Endothelial cell of umbilical vein (primary cell): Measurements from ENCODE around the gene AUTS2. TPM values are rescaled to one million over a fixed set of nuclear protein-coding genes. Genes with fewer than 3 reads are reported as not detected.

ENCODE experiments used
- BruUV-seq: library from RNA; stranded (reverse); fragments of 400-500 nt; replicated peaks from 2 replicates; lab custom pipeline; 2021; lab: Mats Ljungman, UMichigan
- CTCF ChIA-PET: fragments of 300-600, 350-600 bp; sonication (Branson Sonifier 250); formaldehyde crosslinking; loops from one replicate; lab custom pipeline; 2021; ENCODE audit warnings: antibody characterized with exemption, inconsistent platforms; lab: Charles Lee
- POLR2A ChIA-PET: fragments of 300-600, 350-600 bp; sonication (Branson Sonifier 250); formaldehyde crosslinking; loops from one replicate; lab custom pipeline; 2021; ENCODE audit warnings: antibody characterized with exemption, inconsistent platforms; lab: Charles Lee
- DNase-seq: peaks from one replicate; pipeline ENCODE4 v3.0.0-alpha.2; 2011; ENCODE audit warnings: low read depth, low spot score
- FAIRE-seq: peaks from 2 replicates; lab custom pipeline; 2011; peaks lifted over from hg19 to GRCh38; lab: Jason Lieb, UNC
- H2AFZ ChIP-seq: 2 replicates; pipeline ENCODE4 v1.6.0; 2012; ENCODE audit warnings: low read depth, low read length, control low read depth, inconsistent platforms
- H3K27ac ChIP-seq: 2 replicates; pipeline ENCODE4 v1.5.1; 2011; ENCODE audit warnings: low read depth, mild to moderate bottlenecking, control low read depth, low read length, moderate library complexity; ENCODE audit not compliant: insufficient read depth
- H3K27me3 ChIP-seq, 2 experiments: 2 replicates each; pipeline versions ENCODE4 v1.6.0 to v1.6.1; 2011; ENCODE audit warnings: low read length in 2 of 2, mixed read lengths in 1 of 2; ENCODE audit not compliant: control insufficient read depth in 2 of 2, insufficient read depth in 2 of 2
- H3K36me3 ChIP-seq, 2 experiments: 2 replicates in 1 of 2; 3 replicates in 1 of 2; pipeline ENCODE4 v1.5.1; 2011; ENCODE audit warnings: low read length in 2 of 2, mild to moderate bottlenecking in 1 of 2, moderate library complexity in 1 of 2; ENCODE audit not compliant: control insufficient read depth in 2 of 2, insufficient read depth in 2 of 2; ENCODE audit errors: extremely low read depth in 1 of 2
- H3K4me1 ChIP-seq: 3 replicates; pipeline ENCODE4 v1.5.1; 2011; ENCODE audit warnings: mild to moderate bottlenecking, low read length; ENCODE audit not compliant: control insufficient read depth, insufficient read depth; ENCODE audit errors: extremely low read depth
- H3K4me2 ChIP-seq: 2 replicates; pipeline ENCODE4 v1.6.1; 2011; ENCODE audit warnings: low read length, control low read depth, mixed read lengths; ENCODE audit not compliant: insufficient read depth
- H3K4me3 ChIP-seq, 3 experiments: fragments of 200-600 bp in 1 of 3; sonication (generic), shearing (Covaris generic) in 1 of 3; replicated peaks in 1 of 3; 2 replicates each; pipeline ENCODE4 v1.5.1; 2011 to 2016; ENCODE audit warnings: control low read depth in 3 of 3, low read length in 3 of 3, mild to moderate bottlenecking in 2 of 3, inconsistent platforms in 1 of 3, low read depth in 1 of 3, moderate library complexity in 1 of 3; ENCODE audit not compliant: insufficient read depth in 1 of 3
- H3K79me2 ChIP-seq: 2 replicates; pipeline ENCODE4 v1.6.0; 2012; ENCODE audit warnings: low read length, inconsistent platforms; ENCODE audit not compliant: control insufficient read depth, insufficient read depth
- H3K9ac ChIP-seq: replicated peaks from 2 replicates; pipeline ENCODE3; 2011; ENCODE audit warnings: low read length, control low read depth; ENCODE audit not compliant: insufficient read depth; ENCODE audit errors: extremely low read depth
- H3K9me1 ChIP-seq: replicated peaks from 3 replicates; pipeline ENCODE4 v1.6.0; 2011; ENCODE audit warnings: mild to moderate bottlenecking, low read length; ENCODE audit not compliant: control insufficient read depth, insufficient read depth; ENCODE audit errors: extremely low read depth
- H3K9me3 ChIP-seq: replicated peaks from 2 replicates; pipeline ENCODE4 v1.5.1; 2012; ENCODE audit warnings: low read length, inconsistent platforms; ENCODE audit not compliant: control insufficient read depth, insufficient read depth
- H4K20me1 ChIP-seq: replicated peaks from 2 replicates; pipeline ENCODE3; 2011; ENCODE audit warnings: mild to moderate bottlenecking, low read length; ENCODE audit not compliant: control insufficient read depth, insufficient read depth; ENCODE audit errors: extremely low read depth
- CTCF ChIP-seq, 2 donors: IDR thresholded peaks; 1 replicate in 1 of 2; 2 replicates in 1 of 2; pipeline ENCODE4 v1.5.1; 2011; ENCODE audit warnings: low read length in 2 of 2, mild to moderate bottlenecking in 2 of 2, moderate library complexity in 2 of 2, control low read depth in 1 of 2, inconsistent platforms in 1 of 2, low read depth in 1 of 2; ENCODE audit not compliant: insufficient read depth in 1 of 2; ENCODE audit errors: extremely low read depth in 1 of 2
- EZH2 ChIP-seq: IDR thresholded peaks from 2 replicates; pipeline ENCODE4 v1.6.1; 2012; ENCODE audit warnings: borderline replicate concordance, low read depth, mild to moderate bottlenecking, moderate library complexity, low read length, inconsistent platforms; ENCODE audit not compliant: severe bottlenecking
- FOS ChIP-seq: IDR thresholded peaks from 2 replicates; pipeline ENCODE4 v1.6.1; 2011; ENCODE audit warnings: mild to moderate bottlenecking, low read length, moderate library complexity, borderline replicate concordance; ENCODE audit not compliant: insufficient read depth
- GATA2 ChIP-seq: IDR thresholded peaks from 2 replicates; pipeline ENCODE4 v1.7.0; 2011; ENCODE audit warnings: low read depth, mild to moderate bottlenecking, moderate library complexity, mixed read lengths, low read length; ENCODE audit not compliant: insufficient read length, insufficient read depth
- JUN ChIP-seq: IDR thresholded peaks from 2 replicates; pipeline ENCODE4 v1.6.1; 2011; ENCODE audit warnings: borderline replicate concordance, low read depth; ENCODE audit not compliant: insufficient read length, insufficient read depth
- MAX ChIP-seq: IDR thresholded peaks from 2 replicates; pipeline ENCODE4 v1.6.1; 2011; ENCODE audit not compliant: insufficient read depth, insufficient read length
- MYC ChIP-seq: IDR thresholded peaks from one replicate; pipeline ENCODE4 v1.6.1; 2011; ENCODE audit warnings: mild to moderate bottlenecking, low read depth, low read length
- POLR2A ChIP-seq: IDR thresholded peaks from 2 replicates; pipeline ENCODE4 v1.6.1; 2012; ENCODE audit warnings: low read depth, mild to moderate bottlenecking, control low read depth, low read length
- POLR2AphosphoS5 ChIP-seq: IDR thresholded peaks from 2 replicates; pipeline ENCODE4 v1.6.1; 2012; ENCODE audit warnings: low read depth, mild to moderate bottlenecking, control low read depth, low read length, moderate library complexity; ENCODE audit not compliant: insufficient read depth
- dilution Hi-C: fragments of 300-500 bp; cut with MboI; formaldehyde crosslinking; loops from one replicate; pipeline ENCODE4 v1.15.0; 2019; ENCODE audit warnings: low sequenced_read_pairs; ENCODE audit not compliant: extremely low pct_ligation_motif_present
- intact Hi-C: fragments of 100-400 bp; cut with micrococcal nuclease; formaldehyde crosslinking; loops from one replicate; pipeline ENCODE4 v1.10.0; 2022
- polyA plus RNA-seq, 4 experiments: library from polyadenylated mRNA; depleted of rRNA in 3 of 4; stranded (reverse) in 3 of 4; unstranded in 1 of 4; fragments of >200 nt; gene quantifications; 2 replicates each; pipeline versions ENCODE4 v1.2.1 to v1.2.3, GENCODE V29; 2011 to 2012; ENCODE audit warnings: missing spikeins in 1 of 4
- total RNA-seq: library from RNA; stranded (reverse); gene quantifications from 2 replicates; pipeline ENCODE4 v1.2.3, GENCODE V29; 2021

The AUTS2 gene
- total and polyA plus RNA-seq, 2 donors (not counting 3 experiments of a cell fraction or from before 2014, with no cell fraction given) = 0.59 to 8.0 TPM

GRCh38 chr7:69878591-69878990 is 280.3 kb downstream of the AUTS2 start:
- no peak for TF ChIP-seq POLR2A
- no TSS peak for BruUV-seq
- intact Hi-C loops (no loop called here), dilution Hi-C loops (no loop called here)
- FAIRE-seq (no peak), DNase-seq (no peak)
- no peaks in the 10 kb centered on the region for H4K20me1 ChIP-seq
- no peak overlapping the region for H3K4me2 ChIP-seq
- H3K27ac ChIP-seq = no peak overlapping the region
- H3K9ac ChIP-seq = no peak overlapping the region
- POLR2A ChIA-PET = no interaction called here
- CTCF ChIA-PET = no interaction called here
- no peaks in the 10 kb centered on the region for H3K36me3 ChIP-seq
- H2AFZ ChIP-seq = no peak overlapping the region
- H3K9me3 ChIP-seq = no peaks in the 10 kb centered on the region
- no peaks in the 10 kb centered on the region for H3K79me2 ChIP-seq
- H3K9me1 ChIP-seq = no peaks in the 10 kb centered on the region
- no peaks in the 10 kb centered on the region for H3K27me3 ChIP-seq
- H3K4me1 ChIP-seq = no peaks in the 10 kb centered on the region
- H3K4me3 ChIP-seq = no peak overlapping the region

- no peak for TF ChIP-seq POLR2AphosphoS5
- no peak for TF ChIP-seq MAX
- TF ChIP-seq GATA2 = no peak
- no peak for TF ChIP-seq MYC
- no peak for TF ChIP-seq POLR2A
- no peak for TF ChIP-seq JUN
- TF ChIP-seq EZH2 = no peak
- no peak for TF ChIP-seq FOS
- no peak for TF ChIP-seq CTCF (IDR thresholded peaks at IDR 0.05; ENCODE audit: extremely low read depth in 1 of 2, insufficient read depth in 1 of 2, low read depth in 1 of 2, low read length in 2 of 2)
- intact Hi-C loops = no loop called here
- FAIRE-seq = no peak
Observed at GRCh38 chr7:69879989-69880388, 281.7 kb downstream of the AUTS2 start.

More at GRCh38 chr7:69879989-69880388, 281.7 kb downstream of the AUTS2 start:
- H3K9ac ChIP-seq = no peak overlapping the region
- ChIA-PET CTCF (no interaction called here), POLR2A (no interaction called here)
- no peaks in the 10 kb centered on the region for H3K9me1 ChIP-seq
- no peaks in the 10 kb centered on the region for H3K27me3 ChIP-seq
- dilution Hi-C loops = no loop called here
- H4K20me1 ChIP-seq = no peaks in the 10 kb centered on the region
- no peaks in the 10 kb centered on the region for H3K36me3 ChIP-seq
- no peak overlapping the region for H3K27ac ChIP-seq
- H3K79me2 ChIP-seq = no peaks in the 10 kb centered on the region
- no peak for DNase-seq
- no peak overlapping the region for H2AFZ ChIP-seq
- BruUV-seq = no TSS peak
- no peak overlapping the region for H3K4me3 ChIP-seq
- no peak overlapping the region for H3K4me2 ChIP-seq
- no peaks in the 10 kb centered on the region for H3K9me3 ChIP-seq
- H3K4me1 ChIP-seq = no peaks in the 10 kb centered on the region
